ENCODE results near the gene NELL2. TPM values are rescaled to one million over a fixed set of nuclear protein-coding genes. Genes with fewer than 3 reads are reported as not detected.

Gene NELL2
- total RNA-seq, 2 experiments from 2014 or later, result 0.95 to 1.8 TPM

DNA sequence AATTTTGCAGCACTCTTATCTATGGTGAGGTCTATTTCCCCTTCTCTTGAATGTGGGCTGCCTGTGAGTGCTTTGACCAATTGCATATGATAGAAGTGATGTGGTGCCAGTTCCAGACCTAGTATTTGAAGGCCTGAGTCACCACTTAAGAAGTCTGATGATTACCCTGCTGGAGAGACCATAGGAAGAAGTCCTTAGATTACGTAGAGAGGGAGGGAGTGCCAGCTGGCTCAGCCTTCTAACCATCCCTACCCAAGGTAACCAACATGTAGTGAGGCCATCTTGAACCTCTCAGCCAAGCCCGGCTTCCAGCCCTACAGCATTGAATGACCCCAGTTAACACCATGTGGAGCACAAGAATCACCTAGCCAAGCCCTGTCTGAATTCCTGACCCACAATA is 166.9 kb downstream of the NELL2 start:
- CTCF ChIA-PET (ENCODE audit: unreplicated experiment), result no interaction called here
- H3K9me3 ChIP-seq (ENCODE audit: low read length), result no peaks in the 10 kb centered on the region

DNA sequence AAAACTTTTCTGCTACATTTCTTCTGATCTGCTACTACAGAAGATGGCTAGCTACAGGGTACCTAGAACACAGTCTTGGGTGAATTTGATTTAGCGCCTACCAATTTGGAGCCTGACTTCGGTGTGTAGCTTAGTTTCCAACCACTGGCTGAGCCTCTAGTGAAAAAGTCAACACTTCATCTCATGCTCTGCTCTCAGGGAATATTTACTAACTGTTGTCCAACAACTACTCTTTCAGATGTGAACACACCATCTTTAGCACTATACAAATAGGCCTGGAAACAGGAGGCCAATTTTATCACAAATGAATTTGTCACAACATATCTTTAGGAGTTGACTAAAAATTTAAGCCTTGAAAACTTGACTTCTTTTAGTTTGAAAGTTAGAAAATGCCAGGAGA is 167.9 kb downstream of the NELL2 start:
- H3K27ac ChIP-seq (ENCODE audit: low read depth, low read length, poor library complexity, severe bottlenecking), result no peak overlapping the region
- no peaks in the 10 kb centered on the region for H4K20me1 ChIP-seq (ENCODE audit: insufficient read depth, low read length)
- H3K4me1 ChIP-seq (ENCODE audit: insufficient read depth, low read length, poor library complexity, severe bottlenecking), result no peaks in the 10 kb centered on the region
- no peak overlapping the region for H3K4me3 ChIP-seq (ENCODE audit: low read depth, low read length, poor library complexity, severe bottlenecking)
- ChIA-PET CTCF (ENCODE audit: unreplicated experiment) (no interaction called here), POLR2A (no interaction called here)
- H3K4me2 ChIP-seq (ENCODE audit: low read length), result no peak overlapping the region
- no peak for DNase-seq (ENCODE audit: low spot score)
- intact Hi-C loops (cut with micrococcal nuclease; ENCODE audit: unreplicated experiment), result no loop called here
- no peaks in the 10 kb centered on the region for H3K9me3 ChIP-seq (ENCODE audit: low read length)
- no peaks in the 10 kb centered on the region for H3K9me2 ChIP-seq (ENCODE audit: insufficient read depth, low read length)
- TF ChIP-seq, protein P1, sequence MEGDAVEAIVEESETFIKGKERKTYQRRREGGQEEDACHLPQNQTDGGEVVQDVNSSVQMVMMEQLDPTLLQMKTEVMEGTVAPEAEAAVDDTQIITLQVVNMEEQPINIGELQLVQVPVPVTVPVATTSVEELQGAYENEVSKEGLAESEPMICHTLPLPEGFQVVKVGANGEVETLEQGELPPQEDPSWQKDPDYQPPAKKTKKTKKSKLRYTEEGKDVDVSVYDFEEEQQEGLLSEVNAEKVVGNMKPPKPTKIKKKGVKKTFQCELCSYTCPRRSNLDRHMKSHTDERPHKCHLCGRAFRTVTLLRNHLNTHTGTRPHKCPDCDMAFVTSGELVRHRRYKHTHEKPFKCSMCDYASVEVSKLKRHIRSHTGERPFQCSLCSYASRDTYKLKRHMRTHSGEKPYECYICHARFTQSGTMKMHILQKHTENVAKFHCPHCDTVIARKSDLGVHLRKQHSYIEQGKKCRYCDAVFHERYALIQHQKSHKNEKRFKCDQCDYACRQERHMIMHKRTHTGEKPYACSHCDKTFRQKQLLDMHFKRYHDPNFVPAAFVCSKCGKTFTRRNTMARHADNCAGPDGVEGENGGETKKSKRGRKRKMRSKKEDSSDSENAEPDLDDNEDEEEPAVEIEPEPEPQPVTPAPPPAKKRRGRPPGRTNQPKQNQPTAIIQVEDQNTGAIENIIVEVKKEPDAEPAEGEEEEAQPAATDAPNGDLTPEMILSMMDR (conservative IDR thresholded peaks at IDR 0.05; ENCODE audit: low read length), result no peak
- TF ChIP-seq EZH2phosphoT487 (IDR thresholded peaks at IDR 0.05; ENCODE audit: borderline replicate concordance, low read depth, low read length), result no peak
- H3K36me3 ChIP-seq (ENCODE audit: insufficient read depth, low read length), result no peaks in the 10 kb centered on the region
- no peaks in the 10 kb centered on the region for H3K79me2 ChIP-seq (ENCODE audit: insufficient read depth, low read depth, low read length)
- no TSS peak for BruUV-seq (replicated peaks)
- H2AFZ ChIP-seq (ENCODE audit: low read length), result no peak overlapping the region

More for the DNA sequence above, 166.9 kb downstream of the NELL2 start:
- POLR2A ChIA-PET, result no interaction called here
- TF ChIP-seq, protein P1 (conservative IDR thresholded peaks at IDR 0.05; ENCODE audit: low read length), result no peak
- TF ChIP-seq EZH2phosphoT487 (IDR thresholded peaks at IDR 0.05; ENCODE audit: borderline replicate concordance, low read depth, low read length), result no peak
- no peaks in the 10 kb centered on the region for H3K36me3 ChIP-seq (ENCODE audit: insufficient read depth, low read length)
- no peak overlapping the region for H3K4me3 ChIP-seq (ENCODE audit: low read depth, low read length, poor library complexity, severe bottlenecking)
- intact Hi-C loops (cut with micrococcal nuclease; ENCODE audit: unreplicated experiment), result no loop called here
- H3K79me2 ChIP-seq (ENCODE audit: insufficient read depth, low read depth, low read length), result no peaks in the 10 kb centered on the region
- H3K9me2 ChIP-seq (ENCODE audit: insufficient read depth, low read length), result no peaks in the 10 kb centered on the region
- no peak for DNase-seq (ENCODE audit: low spot score)
- no peak overlapping the region for H3K27ac ChIP-seq (ENCODE audit: low read depth, low read length, poor library complexity, severe bottlenecking)
- H3K4me1 ChIP-seq (ENCODE audit: insufficient read depth, low read length, poor library complexity, severe bottlenecking), result no peaks in the 10 kb centered on the region
- no peak overlapping the region for H3K4me2 ChIP-seq (ENCODE audit: low read length)
- H2AFZ ChIP-seq (ENCODE audit: low read length), result no peak overlapping the region
- H4K20me1 ChIP-seq (ENCODE audit: insufficient read depth, low read length), result no peaks in the 10 kb centered on the region
- BruUV-seq (replicated peaks), result no TSS peak

DNA sequence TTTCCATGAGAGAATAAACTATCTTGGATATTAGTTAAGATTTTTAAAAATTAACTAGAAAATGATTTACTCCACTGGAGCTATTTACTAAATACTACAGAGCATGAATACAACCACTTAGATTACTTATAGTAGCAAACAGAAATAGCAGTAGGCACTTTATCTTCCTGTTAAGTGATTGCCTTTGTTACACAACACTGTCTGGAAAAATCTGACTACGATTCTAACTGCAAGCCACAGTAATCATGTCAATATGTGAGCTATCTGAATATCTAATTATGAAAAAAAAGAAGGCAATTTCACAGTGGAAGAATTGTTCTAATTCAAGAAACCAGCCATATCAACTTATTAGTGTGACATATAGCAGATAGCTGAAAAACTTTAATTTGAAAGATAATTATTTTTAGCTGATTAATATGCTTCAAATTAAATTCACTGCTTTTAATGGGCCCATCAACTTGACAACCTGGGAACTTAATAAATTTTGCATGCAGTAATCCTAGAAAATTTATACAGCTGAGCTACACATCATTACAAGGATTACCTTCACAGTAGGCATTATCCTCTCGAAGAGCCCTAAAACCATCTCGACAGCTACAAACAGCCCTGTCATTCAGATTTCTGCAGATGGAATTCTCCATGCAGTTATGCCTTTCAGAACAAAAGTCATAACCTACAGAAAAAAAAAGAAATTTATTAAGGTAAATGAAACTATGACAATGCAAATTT is 172.8 kb downstream of the NELL2 start:
- no peak for DNase-seq (ENCODE audit: low spot score)
- Histone ChIP-seq H2AFZ (ENCODE audit: low read length) (no peak overlapping the region), H3K36me3 (ENCODE audit: insufficient read depth, low read length) (no peaks in the 10 kb centered on the region), H3K4me2 (ENCODE audit: low read length) (no peak overlapping the region), H3K27ac (ENCODE audit: low read depth, low read length, poor library complexity, severe bottlenecking) (no peak overlapping the region), H3K9me2 (ENCODE audit: insufficient read depth, low read length) (no peaks in the 10 kb centered on the region), H4K20me1 (ENCODE audit: insufficient read depth, low read length) (no peaks in the 10 kb centered on the region), H3K4me3 (ENCODE audit: low read depth, low read length, poor library complexity, severe bottlenecking) (no peak overlapping the region), H3K4me1 (ENCODE audit: insufficient read depth, low read length, poor library complexity, severe bottlenecking) (no peaks in the 10 kb centered on the region), H3K9me3 (ENCODE audit: low read length) (no peaks in the 10 kb centered on the region), H3K79me2 (ENCODE audit: insufficient read depth, low read depth, low read length) (no peaks in the 10 kb centered on the region)
- BruUV-seq (replicated peaks), result no TSS peak
- CTCF ChIA-PET (ENCODE audit: unreplicated experiment), result interaction anchor here (0.6 kb wide), 1 partner anchor 94 kb away, joined by 3 read pairs; no protein-coding TSS in a partner anchor
- intact Hi-C loops (cut with micrococcal nuclease; ENCODE audit: unreplicated experiment), result no loop called here
- TF ChIP-seq, protein P1 (conservative IDR thresholded peaks at IDR 0.05; ENCODE audit: low read length), result no peak
- no peak for TF ChIP-seq EZH2phosphoT487 (IDR thresholded peaks at IDR 0.05; ENCODE audit: borderline replicate concordance, low read depth, low read length)
- POLR2A ChIA-PET, result interaction anchor here (0.5 to 1.8 kb wide), 7 partner anchors 10 to 137 kb away, joined by 3 to 7 read pairs (median 4); no protein-coding TSS in a partner anchor

Measured in OCI-LY7 (cell line).